Sigmoid colon (tissue), 4 donors: ENCODE measurements around the gene DENND5A.

Source experiments
- EP300 ChIP-seq, 4 donors: sonication (generic); formaldehyde crosslinking; IDR thresholded peaks; one replicate each; pipeline ENCODE4 v1.6.1; 2017; ENCODE audit warnings: antibody characterized with exemption in 4 of 4
- POLR2A ChIP-seq, 2 donors: fragments of 450-650 bp; IDR thresholded peaks; one replicate each; pipeline ENCODE4 v1.6.1; 2016; ENCODE audit warnings: antibody characterized with exemption in 2 of 2, mild to moderate bottlenecking in 2 of 2, moderate library complexity in 2 of 2
- POLR2AphosphoS5 ChIP-seq, 4 donors: sonication (generic); formaldehyde crosslinking; IDR thresholded peaks; one replicate each; pipeline ENCODE4 v1.6.1; 2017; ENCODE audit warnings: antibody characterized with exemption in 4 of 4
- TF ChIP-seq, protein P1 (sequence below), 4 experiments: fragments of 450-650 bp in 3 of 4; fragments of 200-600 bp in 1 of 4; IDR thresholded peaks; one replicate each; pipeline ENCODE4 v1.5.1; 2016 to 2019; ENCODE audit warnings: antibody characterized with exemption in 4 of 4, mild to moderate bottlenecking in 3 of 4, moderate library complexity in 2 of 4

DNA sequence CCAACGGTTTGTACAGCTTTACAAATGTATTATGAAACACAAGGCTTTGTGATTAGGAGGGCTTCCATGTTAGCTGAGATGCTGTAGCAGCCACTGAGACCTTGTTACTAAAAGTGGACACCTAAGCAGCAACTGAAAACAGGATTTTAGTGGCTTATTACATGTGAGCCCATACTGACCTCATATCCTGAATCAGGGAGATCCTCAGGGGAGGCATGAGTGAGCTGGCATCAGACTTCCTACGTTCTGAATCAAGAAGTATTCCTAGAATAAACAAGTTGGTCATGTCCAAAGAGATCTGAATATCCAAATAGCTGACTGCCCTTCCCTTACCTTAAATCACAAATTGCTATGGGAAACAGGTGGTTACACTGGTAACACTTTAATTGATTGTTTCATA lies 114.6 kb downstream of the DENND5A start:
- TF ChIP-seq EP300 (IDR thresholded peaks at IDR 0.05) (no peak), POLR2A (IDR thresholded peaks at IDR 0.05) (no peak), POLR2AphosphoS5 (IDR thresholded peaks at IDR 0.05) (no peak)
- TF ChIP-seq, protein P1, sequence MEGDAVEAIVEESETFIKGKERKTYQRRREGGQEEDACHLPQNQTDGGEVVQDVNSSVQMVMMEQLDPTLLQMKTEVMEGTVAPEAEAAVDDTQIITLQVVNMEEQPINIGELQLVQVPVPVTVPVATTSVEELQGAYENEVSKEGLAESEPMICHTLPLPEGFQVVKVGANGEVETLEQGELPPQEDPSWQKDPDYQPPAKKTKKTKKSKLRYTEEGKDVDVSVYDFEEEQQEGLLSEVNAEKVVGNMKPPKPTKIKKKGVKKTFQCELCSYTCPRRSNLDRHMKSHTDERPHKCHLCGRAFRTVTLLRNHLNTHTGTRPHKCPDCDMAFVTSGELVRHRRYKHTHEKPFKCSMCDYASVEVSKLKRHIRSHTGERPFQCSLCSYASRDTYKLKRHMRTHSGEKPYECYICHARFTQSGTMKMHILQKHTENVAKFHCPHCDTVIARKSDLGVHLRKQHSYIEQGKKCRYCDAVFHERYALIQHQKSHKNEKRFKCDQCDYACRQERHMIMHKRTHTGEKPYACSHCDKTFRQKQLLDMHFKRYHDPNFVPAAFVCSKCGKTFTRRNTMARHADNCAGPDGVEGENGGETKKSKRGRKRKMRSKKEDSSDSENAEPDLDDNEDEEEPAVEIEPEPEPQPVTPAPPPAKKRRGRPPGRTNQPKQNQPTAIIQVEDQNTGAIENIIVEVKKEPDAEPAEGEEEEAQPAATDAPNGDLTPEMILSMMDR (IDR thresholded peaks at IDR 0.05): no peak
